ENCODE results near the gene KRTAP9-9. TPM values are rescaled to one million over a fixed set of nuclear protein-coding genes. Genes with fewer than 3 reads are reported as not detected.
"Not testable (repeated sequence)": the region's sequence is repeated elsewhere in the genome, so short reads cannot be mapped to it uniquely, and the experiment has no call there.

The KRTAP9-9 gene
- total RNA-seq = not detected

DNA sequence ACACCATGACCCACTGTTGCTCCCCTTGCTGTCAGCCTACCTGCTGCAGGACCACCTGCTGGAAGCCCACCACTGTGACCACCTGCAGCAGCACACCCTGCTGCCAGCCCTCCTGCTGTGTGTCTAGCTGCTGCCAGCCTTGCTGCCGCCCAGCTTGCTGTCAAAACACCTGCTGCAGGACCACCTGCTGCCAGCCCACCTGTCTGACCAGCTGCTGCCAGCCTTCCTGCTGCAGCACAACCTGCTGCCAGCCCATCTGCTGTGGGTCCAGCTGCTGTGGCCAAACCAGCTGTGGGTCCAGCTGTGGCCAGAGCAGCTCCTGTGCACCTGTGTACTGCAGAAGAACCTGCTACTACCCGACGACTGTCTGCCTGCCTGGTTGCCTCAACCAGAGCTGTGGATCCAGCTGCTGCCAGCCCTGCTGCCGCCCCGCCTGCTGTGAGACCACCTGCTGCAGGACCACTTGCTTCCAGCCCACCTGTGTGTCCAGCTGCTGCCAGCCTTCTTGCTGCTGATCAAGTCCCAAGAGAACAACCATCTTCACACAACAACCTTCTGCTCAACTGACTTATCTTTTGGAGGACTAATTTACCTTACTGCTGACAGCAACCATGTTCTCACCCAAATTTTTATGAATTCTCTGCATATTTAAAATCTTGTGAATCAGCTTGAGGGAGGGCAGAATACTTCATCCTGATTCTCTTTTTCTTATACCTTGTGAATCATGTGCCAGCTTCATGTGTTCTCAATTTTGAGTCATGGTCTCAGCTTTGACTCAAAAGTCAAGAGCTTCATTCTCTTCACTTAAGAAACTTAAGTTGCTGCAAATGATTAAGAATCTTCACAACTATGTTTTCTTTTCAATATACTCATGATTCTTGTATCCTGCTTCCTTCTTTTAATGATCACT is at the start of gene KRTAP9-9:
Gene KRTAP9-9, plus strand, starts transcription at position 4 of the 910 bp plus-strand sequence.
- DNase-seq; H3K4me1 Mint-ChIP-seq (ENCODE audit: low read depth); H3K27ac Mint-ChIP-seq; intact Hi-C loops (cut with micrococcal nuclease); POLR2A ChIA-PET; H3K36me3 Mint-ChIP-seq; H3K9me3 Mint-ChIP-seq; H3K4me3 Mint-ChIP-seq; CTCF ChIA-PET: not testable (repeated sequence)
- peaks cover 13% of the 10 kb centered on the region for H3K27me3 Mint-ChIP-seq

DNA sequence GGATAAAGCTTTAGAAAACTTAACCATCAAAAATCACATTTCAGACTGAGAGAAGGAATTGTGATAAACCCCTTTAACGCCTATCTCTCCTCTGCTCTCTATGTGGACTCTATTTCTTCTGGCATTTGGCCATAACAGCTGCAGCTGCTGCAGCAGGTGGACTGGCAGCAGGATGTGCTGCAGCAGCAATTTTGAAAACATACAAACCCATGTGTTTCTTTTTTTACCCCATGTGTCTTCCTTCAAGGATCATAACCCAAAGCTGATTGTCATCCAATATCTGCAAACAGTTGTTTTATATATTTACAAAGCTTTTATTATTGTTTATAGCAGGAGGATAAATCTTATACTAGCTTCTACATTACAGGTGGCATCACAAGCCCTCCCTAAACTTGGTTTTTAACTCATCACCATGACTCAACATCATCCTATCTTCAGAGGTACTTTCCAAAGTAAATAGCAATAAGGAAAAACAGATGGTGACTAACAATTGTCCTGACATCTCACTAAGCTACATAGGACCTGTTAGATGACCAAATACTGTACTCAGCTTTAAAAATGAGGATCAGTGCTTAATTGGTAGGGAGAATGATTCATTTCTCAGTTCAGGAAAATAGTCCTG is 43.2 kb upstream of the KRTAP9-9 start:
- no peak for DNase-seq
- no peak overlapping the region for H3K4me3 Mint-ChIP-seq
- H3K27ac Mint-ChIP-seq = no peak overlapping the region
- ChIA-PET CTCF (interaction anchor here (1.2 to 2.4 kb wide), 2 partner anchors 437 to 451 kb away, joined by 3 to 5 read pairs; no protein-coding TSS in a partner anchor), POLR2A (no interaction called here)
- H3K4me1 Mint-ChIP-seq (ENCODE audit: low read depth) = peaks cover 8% of the 10 kb centered on the region
- no peaks in the 10 kb centered on the region for H3K9me3 Mint-ChIP-seq
- intact Hi-C loops (cut with micrococcal nuclease) = no loop called here
- H3K36me3 Mint-ChIP-seq = no peaks in the 10 kb centered on the region
- peaks cover 23% of the 10 kb centered on the region for H3K27me3 Mint-ChIP-seq

GRCh38 chr17:41212524-41213169 is 42.5 kb upstream of the KRTAP9-9 start:
- POLR2A ChIA-PET = no interaction called here

DNA sequence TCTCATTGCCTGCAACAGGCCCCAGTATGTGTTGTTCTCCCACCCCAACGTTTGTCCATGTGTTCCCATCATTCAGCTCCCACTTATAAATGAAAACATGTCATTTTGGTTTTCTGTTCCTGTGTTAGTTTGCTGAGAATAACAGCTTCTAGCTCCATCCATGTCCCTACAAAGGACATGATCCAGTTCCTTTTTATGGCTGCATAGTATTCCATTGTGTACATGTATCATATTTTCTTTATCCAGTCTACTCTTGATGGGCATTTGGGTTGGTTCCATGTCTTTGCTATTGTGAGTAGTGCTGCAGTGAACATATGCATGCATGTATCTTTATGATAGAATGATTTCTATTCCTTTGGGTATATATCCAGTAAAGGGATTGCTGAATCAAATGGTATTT is 39.5 kb upstream of the KRTAP9-9 start:
- peaks cover 8% of the 10 kb centered on the region for H3K4me1 Mint-ChIP-seq (ENCODE audit: low read depth)
- no peak overlapping the region for H3K4me3 Mint-ChIP-seq
- intact Hi-C loops (cut with micrococcal nuclease) = no loop called here
- ChIA-PET POLR2A (no interaction called here), CTCF (no interaction called here)
- no peak for DNase-seq
- peaks cover 7% of the 10 kb centered on the region for H3K27me3 Mint-ChIP-seq
- no peak overlapping the region for H3K27ac Mint-ChIP-seq
- H3K36me3 Mint-ChIP-seq = no peaks in the 10 kb centered on the region
- peaks cover 12% of the 10 kb centered on the region for H3K9me3 Mint-ChIP-seq

More at GRCh38 chr17:41212524-41213169, 42.5 kb upstream of the KRTAP9-9 start:
- Mint-ChIP-seq H3K9me3 (no peaks in the 10 kb centered on the region), H3K4me3 (no peak overlapping the region), H3K4me1 (ENCODE audit: low read depth) (peaks cover 8% of the 10 kb centered on the region), H3K36me3 (no peaks in the 10 kb centered on the region), H3K27me3 (peaks cover 23% of the 10 kb centered on the region), H3K27ac (no peak overlapping the region)
- DNase-seq = no peak
- intact Hi-C loops (cut with micrococcal nuclease) = no loop called here
- CTCF ChIA-PET = interaction anchor here (2.4 kb wide), 1 partner anchor 436 kb away, joined by 5 read pairs; no protein-coding TSS in a partner anchor

GRCh38 chr17:41223821-41224220 is 31.4 kb upstream of the KRTAP9-9 start:
- DNase-seq = no peak
- no peaks in the 10 kb centered on the region for H3K36me3 Mint-ChIP-seq
- intact Hi-C loops (cut with micrococcal nuclease) = no loop called here

DNA sequence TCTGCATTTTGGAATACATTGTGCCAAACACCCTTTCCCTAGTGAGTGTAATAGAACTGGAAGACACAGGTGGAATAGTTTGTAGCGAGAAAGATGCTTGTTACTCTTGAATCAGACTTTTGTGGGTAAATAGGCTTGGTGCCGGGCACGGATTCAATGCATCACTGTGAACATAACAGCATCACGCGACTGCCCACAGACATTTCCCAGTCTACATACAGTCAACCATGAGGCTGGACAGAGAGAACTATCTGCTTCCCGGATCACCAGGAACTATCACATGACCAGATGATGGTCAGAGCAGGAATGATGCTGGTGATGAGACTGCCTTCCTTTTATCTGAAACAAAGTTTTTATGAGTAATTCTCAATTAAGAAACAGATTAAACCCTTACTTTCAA is 29.1 kb upstream of the KRTAP9-9 start:
- POLR2A ChIA-PET = no interaction called here
- Mint-ChIP-seq H3K27me3 (peaks cover 3% of the 10 kb centered on the region), H3K4me3 (no peak overlapping the region), H3K27ac (no peak overlapping the region), H3K4me1 (ENCODE audit: low read depth) (no peaks in the 10 kb centered on the region), H3K36me3 (no peaks in the 10 kb centered on the region), H3K9me3 (no peaks in the 10 kb centered on the region)
- CTCF ChIA-PET = no interaction called here
- intact Hi-C loops (cut with micrococcal nuclease) = no loop called here
- DNase-seq = no peak

More at GRCh38 chr17:41223821-41224220, 31.4 kb upstream of the KRTAP9-9 start:
- CTCF ChIA-PET = no interaction called here
- H3K4me1 Mint-ChIP-seq (ENCODE audit: low read depth) = no peaks in the 10 kb centered on the region
- no peak overlapping the region for H3K27ac Mint-ChIP-seq
- POLR2A ChIA-PET = no interaction called here
- peaks cover 5% of the 10 kb centered on the region for H3K27me3 Mint-ChIP-seq
- H3K9me3 Mint-ChIP-seq = peaks cover 13% of the 10 kb centered on the region
- no peak overlapping the region for H3K4me3 Mint-ChIP-seq

- H3K4me3 Mint-ChIP-seq; H3K27me3 Mint-ChIP-seq; CTCF ChIA-PET; H3K4me1 Mint-ChIP-seq (ENCODE audit: low read depth); intact Hi-C loops (cut with micrococcal nuclease); H3K9me3 Mint-ChIP-seq; POLR2A ChIA-PET; H3K36me3 Mint-ChIP-seq; DNase-seq; H3K27ac Mint-ChIP-seq: not testable (repeated sequence)
Measured at GRCh38 chr17:41226598-41227095, 28.5 kb upstream of the KRTAP9-9 start, which contains the start of gene KRTAP9-2. KRTAP9-2 (plus strand) TSS chr17:41226648; CDS start chr17:41226655, 7 bp downstream.

GRCh38 chr17:41230094-41230493 is 25.1 kb upstream of the KRTAP9-9 start:
- no peak overlapping the region for H3K27ac Mint-ChIP-seq
- peaks cover 19% of the 10 kb centered on the region for H3K27me3 Mint-ChIP-seq
- ChIA-PET CTCF (no interaction called here), POLR2A (no interaction called here)
- DNase-seq = no peak
- H3K9me3 Mint-ChIP-seq = no peaks in the 10 kb centered on the region
- H3K36me3 Mint-ChIP-seq = no peaks in the 10 kb centered on the region
- no peak overlapping the region for H3K4me3 Mint-ChIP-seq
- intact Hi-C loops (cut with micrococcal nuclease) = no loop called here
- no peaks in the 10 kb centered on the region for H3K4me1 Mint-ChIP-seq (ENCODE audit: low read depth)

- intact Hi-C loops (cut with micrococcal nuclease) = no loop called here
- H3K36me3 Mint-ChIP-seq = no peaks in the 10 kb centered on the region
- ChIA-PET POLR2A (no interaction called here), CTCF (no interaction called here)
- H3K27me3 Mint-ChIP-seq = peaks cover 19% of the 10 kb centered on the region
- no peak overlapping the region for H3K27ac Mint-ChIP-seq
- no peaks in the 10 kb centered on the region for H3K9me3 Mint-ChIP-seq
- no peak for DNase-seq
- no peak overlapping the region for H3K4me3 Mint-ChIP-seq
- no peaks in the 10 kb centered on the region for H3K4me1 Mint-ChIP-seq (ENCODE audit: low read depth)
Measured at GRCh38 chr17:41231731-41232130, 23.5 kb upstream of the KRTAP9-9 start.

DNA sequence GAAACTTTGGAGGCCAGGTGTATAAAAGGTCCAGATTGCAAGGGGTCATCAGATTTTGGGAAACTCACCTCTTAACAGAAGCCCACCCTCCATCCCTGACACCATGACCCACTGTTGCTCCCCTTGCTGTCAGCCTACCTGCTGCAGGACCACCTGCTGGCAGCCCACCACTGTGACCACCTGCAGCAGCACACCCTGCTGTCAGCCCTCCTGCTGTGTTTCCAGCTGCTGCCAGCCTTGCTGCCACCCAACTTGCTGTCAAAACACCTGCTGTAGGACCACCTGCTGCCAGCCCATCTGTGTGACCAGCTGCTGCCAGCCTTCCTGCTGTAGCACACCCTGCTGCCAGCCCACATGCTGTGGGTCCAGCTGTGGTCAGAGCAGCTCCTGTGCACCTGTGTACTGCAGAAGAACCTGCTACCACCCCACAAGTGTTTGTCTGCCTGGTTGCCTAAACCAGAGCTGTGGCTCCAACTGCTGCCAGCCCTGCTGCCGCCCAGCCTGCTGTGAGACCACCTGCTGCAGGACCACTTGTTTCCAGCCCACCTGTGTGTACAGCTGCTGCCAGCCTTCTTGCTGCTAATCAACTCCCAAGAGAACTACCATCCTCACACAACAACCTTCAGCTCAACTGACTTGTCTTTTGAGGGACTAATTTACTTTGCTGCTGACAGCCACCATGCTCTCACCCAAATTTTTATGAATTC is 22.6 kb upstream of the KRTAP9-9 start, which contains the start of gene KRTAP9-3:
Gene KRTAP9-3, plus strand, starts transcription at position 51 of the 707 bp plus-strand sequence. Its CDS starts 53 bp downstream, at position 104.
- H3K36me3 Mint-ChIP-seq, CTCF ChIA-PET, POLR2A ChIA-PET: not testable (repeated sequence)

GRCh38 chr17:41237116-41237515 is 18.1 kb upstream of the KRTAP9-9 start:
- DNase-seq; CTCF ChIA-PET; H3K4me1 Mint-ChIP-seq (ENCODE audit: low read depth); H3K36me3 Mint-ChIP-seq; intact Hi-C loops (cut with micrococcal nuclease); H3K27ac Mint-ChIP-seq; POLR2A ChIA-PET; H3K9me3 Mint-ChIP-seq; H3K4me3 Mint-ChIP-seq: not testable (repeated sequence)
- H3K27me3 Mint-ChIP-seq = peaks cover 19% of the 10 kb centered on the region

More for the DNA sequence above, 22.6 kb upstream of the KRTAP9-9 start, which contains the start of gene KRTAP9-3:
- H3K9me3 Mint-ChIP-seq; H3K4me1 Mint-ChIP-seq (ENCODE audit: low read depth); H3K4me3 Mint-ChIP-seq; intact Hi-C loops (cut with micrococcal nuclease); DNase-seq; H3K27ac Mint-ChIP-seq: not testable (repeated sequence)
- H3K27me3 Mint-ChIP-seq = peaks cover 19% of the 10 kb centered on the region

All from activated CD4-positive, alpha-beta memory T cell treated with anti-CD3 and anti-CD28 coated beads for 36 hours (primary cell).